HEK293 (cell line): Measurements from ENCODE around the gene NT5DC3.
A peak's percentile ranks its signal among the peaks of the same experiment; 100 is the strongest.

ENCODE experiments used
- CTCF ChIA-PET: fragments of 350-600 bp; formaldehyde crosslinking; extraction: SDS; loops from one replicate; lab custom pipeline; 2021; ENCODE audit warnings: antibody characterized with exemption; lab: Yijun Ruan, JAX
- POLR2A ChIA-PET: fragments of 300-600 bp; formaldehyde crosslinking; extraction: SDS; loops from one replicate; lab custom pipeline; 2020; ENCODE audit warnings: antibody characterized with exemption, inconsistent platforms; lab: Yijun Ruan, JAX
- H3K27ac ChIP-seq: fragments of 200-500 bp; sonication (Bioruptor generic); 2 replicates; pipeline ENCODE4 v1.5.1; 2014; ENCODE audit warnings: low read depth, low read length, control low read depth, inconsistent platforms; ENCODE audit errors: extremely low read depth
- H3K36me3 ChIP-seq, 2 experiments: fragments of 200-500 bp in 1 of 2; sonication (Bioruptor generic) in 1 of 2; 1 replicate in 1 of 2; 2 replicates in 1 of 2; pipeline ENCODE4 v1.5.1; 2014 to 2017; ENCODE audit warnings: inconsistent platforms in 2 of 2, low read length in 2 of 2; ENCODE audit not compliant: control insufficient read depth in 2 of 2, insufficient read depth in 1 of 2
- H3K4me1 ChIP-seq: fragments of 200-500 bp; sonication (Bioruptor generic); 2 replicates; pipeline ENCODE4 v1.5.1; 2014; ENCODE audit warnings: mild to moderate bottlenecking, low read length, inconsistent platforms; ENCODE audit not compliant: control insufficient read depth, insufficient read depth
- H3K4me3 ChIP-seq: 2 replicates; pipeline ENCODE4 v1.5.1; 2011; ENCODE audit warnings: low read depth, mild to moderate bottlenecking, control low read depth, low read length, moderate library complexity
- H3K9me3 ChIP-seq: fragments of 200-500 bp; sonication (Bioruptor generic); 2 replicates; pipeline ENCODE4 v1.5.1; 2014; ENCODE audit warnings: low read depth, low read length, inconsistent platforms; ENCODE audit not compliant: control insufficient read depth, insufficient read depth
- CTCF ChIP-seq: fragments of 450-650 bp; formaldehyde crosslinking; IDR thresholded peaks from 2 replicates; pipeline ENCODE4 v1.5.1; 2016; ENCODE audit warnings: missing biosample characterization, missing genetic modification characterization
- EGR2 ChIP-seq: fragments of 450-650 bp; formaldehyde crosslinking; IDR thresholded peaks from 2 replicates; pipeline ENCODE4 v1.5.1; 2016; ENCODE audit warnings: low read depth, missing biosample characterization, missing genetic modification characterization
- IKZF3 ChIP-seq: fragments of 450-650 bp; IDR thresholded peaks from 2 replicates; pipeline ENCODE4 v1.5.0; 2018; ENCODE audit warnings: missing biosample characterization, mild to moderate bottlenecking, missing genetic modification characterization, moderate library complexity
- KLF17 ChIP-seq: fragments of 450-650 bp; formaldehyde crosslinking; IDR thresholded peaks from 2 replicates; pipeline ENCODE4 v1.5.1; 2016; ENCODE audit warnings: missing biosample characterization, missing genetic modification characterization
- OSR2 ChIP-seq: fragments of 450-650 bp; formaldehyde crosslinking; IDR thresholded peaks from 2 replicates; pipeline ENCODE4 v1.5.1; 2016; ENCODE audit warnings: missing biosample characterization, missing genetic modification characterization
- PRDM6 ChIP-seq: fragments of 450-650 bp; formaldehyde crosslinking; IDR thresholded peaks from 2 replicates; pipeline ENCODE4 v1.5.1; 2017; ENCODE audit warnings: missing biosample characterization, missing genetic modification characterization
- ZEB2 ChIP-seq: fragments of 450-650 bp; formaldehyde crosslinking; IDR thresholded peaks from 2 replicates; pipeline ENCODE4 v1.5.1; 2016; ENCODE audit warnings: missing biosample characterization, missing genetic modification characterization
- ZFP3 ChIP-seq: fragments of 450-650 bp; formaldehyde crosslinking; IDR thresholded peaks from 2 replicates; pipeline ENCODE4 v1.5.1; 2016; ENCODE audit warnings: low read depth, missing biosample characterization, missing genetic modification characterization
- ZIC2 ChIP-seq: fragments of 450-650 bp; formaldehyde crosslinking; IDR thresholded peaks from 2 replicates; pipeline ENCODE4 v1.5.1; 2016; ENCODE audit warnings: missing biosample characterization, missing genetic modification characterization
- ZNF132 ChIP-seq: fragments of 450-650 bp; formaldehyde crosslinking; IDR thresholded peaks from 2 replicates; pipeline ENCODE4 v1.5.1; 2017; ENCODE audit warnings: missing biosample characterization, missing genetic modification characterization, borderline replicate concordance
- ZNF223 ChIP-seq: fragments of 450-650 bp; formaldehyde crosslinking; IDR thresholded peaks from 2 replicates; pipeline ENCODE4 v1.5.1; 2016; ENCODE audit warnings: missing biosample characterization, missing genetic modification characterization
- ZNF239 ChIP-seq: fragments of 450-650 bp; formaldehyde crosslinking; IDR thresholded peaks from 2 replicates; pipeline ENCODE4 v1.5.1; 2016; ENCODE audit warnings: missing biosample characterization, missing genetic modification characterization
- ZNF24 ChIP-seq: fragments of 450-650 bp; formaldehyde crosslinking; IDR thresholded peaks from 2 replicates; pipeline ENCODE4 v1.5.1; 2016; ENCODE audit warnings: missing biosample characterization, missing genetic modification characterization
- ZNF26 ChIP-seq: fragments of 450-650 bp; formaldehyde crosslinking; IDR thresholded peaks from 2 replicates; pipeline ENCODE4 v1.5.1; 2016; ENCODE audit warnings: missing biosample characterization, missing genetic modification characterization
- ZNF266 ChIP-seq: fragments of 450-650 bp; formaldehyde crosslinking; IDR thresholded peaks from 2 replicates; pipeline ENCODE4 v1.5.1; 2016; ENCODE audit warnings: missing biosample characterization, missing genetic modification characterization, low read depth
- ZNF433 ChIP-seq: fragments of 450-650 bp; formaldehyde crosslinking; IDR thresholded peaks from 2 replicates; pipeline ENCODE4 v1.5.1; 2016; ENCODE audit warnings: missing biosample characterization, missing genetic modification characterization, low read depth

NT5DC3 gene

GRCh38 chr12:103834942-103835341, 6.1 kb downstream of the NT5DC3 start:
- TF ChIP-seq ZIC2 (tag by site-specific recombination), result peak; percentile 93
- no peak for TF ChIP-seq ZNF266 (tag by site-specific recombination)
- TF ChIP-seq, all 188 proteins: peak for 1
- no peaks in the 10 kb centered on the region for H3K9me3 ChIP-seq
- no peaks in the 10 kb centered on the region for H3K36me3 ChIP-seq
- H3K4me1 ChIP-seq, result peaks cover 7% of the 10 kb centered on the region
- ChIA-PET POLR2A (interaction anchor here (1.1 kb wide), 1 partner anchor 63 kb away, joined by 3 read pairs; no protein-coding TSS in a partner anchor), CTCF (interaction anchor here (0.8 to 0.9 kb wide), 2 partner anchors 35 to 36 kb away, joined by 3 read pairs; no protein-coding TSS in a partner anchor)
- H3K27ac ChIP-seq, result no peak overlapping the region
- no peak overlapping the region for H3K4me3 ChIP-seq

GRCh38 chr12:103833891-103834290, 7.1 kb downstream of the NT5DC3 start:
- TF ChIP-seq ZNF132 (tag by site-specific recombination) (no peak), IKZF3 (peak; percentile 16; the same call in 1 of the 2 replicates), ZNF223 (tag by site-specific recombination) (no peak), KLF17 (tag by site-specific recombination) (no peak), ZFP3 (tag by site-specific recombination) (no peak), ZIC2 (tag by site-specific recombination) (peak; percentile 16; the same call in 1 of the 2 replicates), ZNF433 (tag by site-specific recombination) (no peak), EGR2 (tag by site-specific recombination) (no peak), CTCF (tag by site-specific recombination) (peak; percentile 30; the same call in 1 of the 2 replicates), OSR2 (tag by site-specific recombination) (no peak)
- TF ChIP-seq, all 188 proteins: peak for 3
- H3K4me3 ChIP-seq, result no peak overlapping the region
- POLR2A ChIA-PET, result interaction anchor here (1.1 kb wide), 1 partner anchor 62 kb away, joined by 3 read pairs; no protein-coding TSS in a partner anchor
- CTCF ChIA-PET, result interaction anchor here (0.6 to 1.6 kb wide), 2 partner anchors 63 to 192 kb away, joined by 3 to 5 read pairs; no protein-coding TSS in a partner anchor
- H3K27ac ChIP-seq, result no peak overlapping the region
- no peaks in the 10 kb centered on the region for H3K9me3 ChIP-seq
- H3K36me3 ChIP-seq, result no peaks in the 10 kb centered on the region
- H3K4me1 ChIP-seq, result peaks cover 7% of the 10 kb centered on the region

- Histone ChIP-seq H3K36me3 (no peaks in the 10 kb centered on the region), H3K27ac (no peak overlapping the region), H3K4me1 (peaks cover 7% of the 10 kb centered on the region)
- POLR2A ChIA-PET, result no interaction called here
- TF ChIP-seq OSR2 (tag by site-specific recombination), result 0 out of 2 replicates have a peak, but pooled peaks have one; percentile 40
- TF ChIP-seq PRDM6 (tag by site-specific recombination), result 0 out of 2 replicates have a peak, but pooled peaks have one; percentile 30
- no peak for TF ChIP-seq ZNF26 (tag by site-specific recombination)
- 0 out of 2 replicates have a peak, but pooled peaks have one; percentile 16 for TF ChIP-seq ZEB2 (tag by site-specific recombination)
- TF ChIP-seq ZNF24 (tag by site-specific recombination), result no peak
- no peak for TF ChIP-seq ZNF239
- TF ChIP-seq, all 188 proteins: peak for 3
- no peaks in the 10 kb centered on the region for H3K9me3 ChIP-seq
- CTCF ChIA-PET, result interaction anchor here (0.7 to 1.6 kb wide), 2 partner anchors 62 to 206 kb away, joined by 3 to 5 read pairs; no protein-coding TSS in a partner anchor
- H3K4me3 ChIP-seq, result no peak overlapping the region
These were observed 7.8 kb downstream of the NT5DC3 start for GRCh38 chr12:103833095-103833775.
